Melanocyte of skin (primary cell): Measurements from ENCODE around the gene KRT40. TPM values are rescaled to one million over a fixed set of nuclear protein-coding genes. Genes with fewer than 3 reads are reported as not detected.

ENCODE experiments used
- small RNA-seq, 2 donors: library from RNA; depleted of rRNA; stranded (forward); fragments of <200 nt; gene quantifications; one replicate each; pipeline ENCODE3, GENCODE V24; 2012
- total RNA-seq, 2 donors: library from RNA; depleted of rRNA; stranded (reverse); fragments of >200 nt; gene quantifications; 2 replicates each; pipeline ENCODE4 v1.2.3, GENCODE V29; 2012

KRT40 gene
- total RNA-seq = not detected

GRCh38 chr17:40984226-40984625, at the start of gene KRT40:
Gene KRT40, minus strand, starts transcription at chr17:40984326. Its CDS starts 53 bp downstream, at chr17:40984273.

GRCh38 chr17:41029633-41030245, 45.6 kb upstream of the KRT40 start, which contains the start of gene KRTAP1-4:
Gene KRTAP1-4, minus strand, starts transcription at chr17:41030195. Its CDS starts 117 bp downstream, at chr17:41030078.

DNA sequence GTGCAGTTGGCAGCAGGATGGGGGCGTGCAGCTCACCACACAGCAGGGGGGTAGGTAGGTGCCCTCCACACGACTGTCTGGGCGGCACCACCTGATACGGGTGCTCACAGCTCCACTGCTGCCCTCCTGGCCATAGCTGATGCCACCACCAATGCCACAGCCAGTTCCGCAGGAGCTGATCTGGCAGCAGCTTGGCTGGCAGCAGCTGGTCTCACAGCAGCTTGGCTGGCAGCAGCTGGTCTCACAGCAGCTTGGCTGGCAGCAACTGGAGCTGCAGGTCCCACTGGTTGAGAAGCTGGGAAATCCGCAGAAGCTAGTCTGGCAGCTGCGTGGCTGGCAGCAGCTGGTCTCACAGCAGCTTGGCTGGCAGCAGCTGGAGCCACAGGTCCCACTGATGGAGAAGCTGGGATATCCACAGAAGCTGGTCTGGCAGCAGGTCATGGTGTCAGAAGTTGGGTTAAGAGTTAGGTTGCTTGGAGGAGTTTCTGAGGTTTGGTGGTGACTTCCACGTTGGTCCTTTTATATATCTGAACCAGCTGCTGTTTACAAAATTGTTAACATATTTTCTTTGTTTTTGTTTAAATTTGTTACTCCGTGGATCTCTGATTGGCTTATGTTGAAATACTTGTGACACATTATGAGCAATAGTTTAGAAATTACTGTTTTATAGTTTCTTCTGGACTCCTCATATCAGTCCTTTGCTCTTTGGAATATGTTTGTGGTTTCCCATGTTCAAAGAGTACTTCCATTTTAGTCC, 42.8 kb upstream of the KRT40 start, which contains the start of gene KRTAP1-5:
Gene KRTAP1-5 (minus strand): TSS at position 494 of the 757 bp plus-strand sequence. CDS start 53 bp downstream, at position 441.

DNA sequence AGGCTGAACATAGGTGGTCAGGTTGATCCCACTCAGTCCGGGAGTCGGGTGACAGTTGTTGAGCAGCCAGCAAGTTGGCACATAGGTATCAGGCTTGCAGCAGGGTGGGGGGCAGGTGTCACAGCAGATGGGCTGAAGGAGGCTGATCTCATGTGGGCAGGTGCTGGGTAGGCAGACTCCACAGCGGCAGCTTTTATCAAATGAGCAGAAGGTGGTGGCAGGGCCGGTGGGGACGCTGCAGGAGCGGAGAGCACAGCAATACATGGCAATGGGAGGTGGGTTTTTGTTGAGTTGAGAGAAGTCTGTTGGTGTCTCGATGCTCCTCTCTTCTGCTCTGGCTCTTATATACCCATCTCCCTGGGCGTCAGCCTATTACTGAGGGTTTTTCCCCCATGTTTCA, 24.7 kb upstream of the KRT40 start, which contains the start of gene KRTAP3-1:
Gene KRTAP3-1 (minus strand): TSS at position 318 of the 400 bp plus-strand sequence. CDS start 54 bp downstream, at position 264.

GRCh38 chr17:40999563-40999962, 15.4 kb upstream of the KRT40 start, which contains the start of gene KRTAP3-2:
Gene KRTAP3-2, minus strand, starts transcription at chr17:40999906. Its CDS starts 53 bp downstream, at chr17:40999853.

GRCh38 chr17:40993839-40994238, 9.7 kb upstream of the KRT40 start, which contains the start of gene KRTAP3-3:
Gene KRTAP3-3, minus strand, starts transcription at chr17:40994164. Its CDS starts 67 bp downstream, at chr17:40994097.

GRCh38 chr17:40966848-40967247, 17.3 kb downstream of the KRT40 start, which contains the start of gene KRT39:
Gene KRT39, minus strand, starts transcription at chr17:40966948. Its CDS starts 92 bp downstream, at chr17:40966856.

GRCh38 chr17:40937384-40937819, 46.7 kb downstream of the KRT40 start, which contains the start of gene KRT23:
Gene KRT23, minus strand, starts transcription at chr17:40937646. Its CDS starts 1,043 bp downstream, at chr17:40936603.

Small RNA genes within 50 kb of the gene (small RNA-seq; reads per million reads assigned to genes)
- 0 reads per million in 2 donors for gene KRTAP3-4P

Other genes with a start within 250 kb of the KRT40 start
- not detected for gene KRT25, start 229.0 kb downstream of the KRT40 start, total RNA-seq
- gene KRT26, start 212.1 kb downstream of the KRT40 start, total RNA-seq = not detected
- gene KRT27, start 201.8 kb downstream of the KRT40 start, total RNA-seq = 1 to 10 TPM in 1 of 2 donors, not detected in 1; 1.3 TPM
- gene KRT28, start 184.4 kb downstream of the KRT40 start, total RNA-seq = not detected
- 1 to 10 TPM; 1.7 to 3.0 TPM for gene KRT10, start 161.7 kb downstream of the KRT40 start, total RNA-seq
- under 1 TPM in 1 of 2 donors, not detected in 1; 0.34 TPM for gene KRT12, start 117.1 kb downstream of the KRT40 start, total RNA-seq
- gene KRT20, start 99.1 kb downstream of the KRT40 start, total RNA-seq = not detected
- not detected for gene KRT23, start 46.7 kb downstream of the KRT40 start, total RNA-seq
- not detected for gene KRT39, start 17.4 kb downstream of the KRT40 start, total RNA-seq
- not detected for gene KRTAP3-3, start 9.8 kb upstream of the KRT40 start, total RNA-seq
- gene KRTAP3-2, start 15.6 kb upstream of the KRT40 start, total RNA-seq = not detected
- not detected for gene KRTAP3-1, start 24.8 kb upstream of the KRT40 start, total RNA-seq
- gene KRTAP1-5, start 42.9 kb upstream of the KRT40 start, total RNA-seq = not detected
- gene KRTAP1-4, start 45.9 kb upstream of the KRT40 start, total RNA-seq = not detected
- not detected for gene KRTAP1-3, start 50.5 kb upstream of the KRT40 start, total RNA-seq
- not detected for gene KRTAP1-1, start 57.1 kb upstream of the KRT40 start, total RNA-seq
- gene KRTAP2-1, start 63.0 kb upstream of the KRT40 start, total RNA-seq = not detected
- not detected for gene KRTAP2-2, start 70.9 kb upstream of the KRT40 start, total RNA-seq
- gene KRTAP2-3, start 75.8 kb upstream of the KRT40 start, total RNA-seq = not detected
- gene KRTAP2-4, start 81.6 kb upstream of the KRT40 start, total RNA-seq = not detected
- not detected for gene KRTAP4-7, start 99.8 kb upstream of the KRT40 start, total RNA-seq
- not detected for gene KRTAP4-8, start 113.8 kb upstream of the KRT40 start, total RNA-seq
- gene KRTAP4-16, start 117.9 kb upstream of the KRT40 start, total RNA-seq = not detected
- not detected for gene KRTAP4-9, start 121.1 kb upstream of the KRT40 start, total RNA-seq
- not detected for gene KRTAP4-11, start 134.0 kb upstream of the KRT40 start, total RNA-seq
- gene KRTAP4-12, start 139.9 kb upstream of the KRT40 start, total RNA-seq = not detected
- gene KRTAP4-6, start 156.2 kb upstream of the KRT40 start, total RNA-seq = not detected
- not detected for gene KRTAP4-5, start 165.5 kb upstream of the KRT40 start, total RNA-seq
- not detected for gene KRTAP4-4, start 176.4 kb upstream of the KRT40 start, total RNA-seq
- not detected for gene KRTAP4-3, start 183.9 kb upstream of the KRT40 start, total RNA-seq
- gene KRTAP4-2, start 193.9 kb upstream of the KRT40 start, total RNA-seq = not detected
- not detected for gene KRTAP4-1, start 200.6 kb upstream of the KRT40 start, total RNA-seq
- gene KRTAP9-1, start 205.6 kb upstream of the KRT40 start, total RNA-seq = not detected
- gene KRTAP9-2, start 242.3 kb upstream of the KRT40 start, total RNA-seq = not detected
- gene KRTAP9-3, start 248.1 kb upstream of the KRT40 start, total RNA-seq = not detected